Measurements from ENCODE around the gene CYCS. TPM values are rescaled to one million over a fixed set of nuclear protein-coding genes. Genes with fewer than 3 reads are reported as not detected.
"Not testable (repeated sequence)": the region's sequence is repeated elsewhere in the genome, so short reads cannot be mapped to it uniquely, and the experiment has no call there.

Gene CYCS
- total RNA-seq, 1 donor, result 22.8 TPM

- Histone ChIP-seq H4K20me1 (ENCODE audit: insufficient read depth, low read length) (no peaks in the 10 kb centered on the region), H3K27ac (ENCODE audit: low read depth, low read length) (no peak overlapping the region), H3K4me3 (ENCODE audit: insufficient read depth, low read length) (no peak overlapping the region), H3K4me2 (ENCODE audit: insufficient read depth, low read length) (no peak overlapping the region), H3K9me3 (ENCODE audit: low read depth, low read length) (no peaks in the 10 kb centered on the region), H3K4me1 (ENCODE audit: insufficient read depth, low read length) (no peaks in the 10 kb centered on the region), H3K27me3 (ENCODE audit: insufficient read depth, low read length) (no peaks in the 10 kb centered on the region), H3K36me3 (ENCODE audit: insufficient read depth, low read length) (no peaks in the 10 kb centered on the region), H2AFZ (ENCODE audit: low read length) (no peak overlapping the region), H3K79me2 (ENCODE audit: insufficient read depth, low read length) (no peaks in the 10 kb centered on the region)
- TF ChIP-seq CTCF (IDR thresholded peaks at IDR 0.05; ENCODE audit: extremely low read depth, low read depth, low read length), result no peak
- DNase-seq (ENCODE audit: insufficient read length, low spot score, missing footprints), result no peak
Observed at GRCh38 chr7:25169683-25170082, 44.6 kb upstream of the CYCS start.

- Histone ChIP-seq H3K36me3 (ENCODE audit: insufficient read depth, low read length) (no peaks in the 10 kb centered on the region), H3K4me3 (ENCODE audit: insufficient read depth, low read length) (no peak overlapping the region), H4K20me1 (ENCODE audit: insufficient read depth, low read length) (no peaks in the 10 kb centered on the region), H3K79me2 (ENCODE audit: insufficient read depth, low read length) (no peaks in the 10 kb centered on the region), H3K4me2 (ENCODE audit: insufficient read depth, low read length) (no peak overlapping the region), H3K4me1 (ENCODE audit: insufficient read depth, low read length) (no peaks in the 10 kb centered on the region), H3K9me3 (ENCODE audit: low read depth, low read length) (no peaks in the 10 kb centered on the region), H3K27ac (ENCODE audit: low read depth, low read length) (no peak overlapping the region), H3K27me3 (ENCODE audit: insufficient read depth, low read length) (no peaks in the 10 kb centered on the region), H2AFZ (ENCODE audit: low read length) (no peak overlapping the region)
- DNase-seq (ENCODE audit: insufficient read length, low spot score, missing footprints), result no peak
- no peak for TF ChIP-seq CTCF (IDR thresholded peaks at IDR 0.05; ENCODE audit: extremely low read depth, low read depth, low read length)
Observed at GRCh38 chr7:25168145-25168544, 43.1 kb upstream of the CYCS start.

- Histone ChIP-seq H3K4me1 (ENCODE audit: insufficient read depth, low read length) (no peaks in the 10 kb centered on the region), H2AFZ (ENCODE audit: low read length) (no peak overlapping the region), H3K9me3 (ENCODE audit: low read depth, low read length) (no peaks in the 10 kb centered on the region), H3K4me3 (ENCODE audit: insufficient read depth, low read length) (no peak overlapping the region), H4K20me1 (ENCODE audit: insufficient read depth, low read length) (no peaks in the 10 kb centered on the region), H3K79me2 (ENCODE audit: insufficient read depth, low read length) (no peaks in the 10 kb centered on the region), H3K4me2 (ENCODE audit: insufficient read depth, low read length) (no peak overlapping the region), H3K27me3 (ENCODE audit: insufficient read depth, low read length) (no peaks in the 10 kb centered on the region), H3K36me3 (ENCODE audit: insufficient read depth, low read length) (no peaks in the 10 kb centered on the region), H3K27ac (ENCODE audit: low read depth, low read length) (no peak overlapping the region)
- no peak for DNase-seq (ENCODE audit: insufficient read length, low spot score, missing footprints)
- no peak for TF ChIP-seq CTCF (IDR thresholded peaks at IDR 0.05; ENCODE audit: extremely low read depth, low read depth, low read length)
Observed at GRCh38 chr7:25167262-25167843, 42.3 kb upstream of the CYCS start.

- not testable (repeated sequence) for H3K36me3 ChIP-seq (ENCODE audit: insufficient read depth, low read length); H3K27ac ChIP-seq (ENCODE audit: low read depth, low read length); H4K20me1 ChIP-seq (ENCODE audit: insufficient read depth, low read length); H3K79me2 ChIP-seq (ENCODE audit: insufficient read depth, low read length); H2AFZ ChIP-seq (ENCODE audit: low read length); H3K4me2 ChIP-seq (ENCODE audit: insufficient read depth, low read length); H3K9me3 ChIP-seq (ENCODE audit: low read depth, low read length); H3K4me3 ChIP-seq (ENCODE audit: insufficient read depth, low read length); H3K27me3 ChIP-seq (ENCODE audit: insufficient read depth, low read length); H3K4me1 ChIP-seq (ENCODE audit: insufficient read depth, low read length); DNase-seq (ENCODE audit: insufficient read length, low spot score, missing footprints)
- peak; percentile 50 for TF ChIP-seq CTCF (IDR thresholded peaks at IDR 0.05; ENCODE audit: extremely low read depth, low read depth, low read length)
Observed at GRCh38 chr7:25159983-25160596, 35.0 kb upstream of the CYCS start.
